GM21619 (cell line): Measurements from ENCODE around the gene DCAF15.

Experiments used
- ATAC-seq: cut with Tn5 transposase; IDR thresholded peaks from one replicate; pipeline ENCODE4 v1.9.1; 2021; ENCODE audit not compliant: unreplicated experiment

DCAF15 gene

GRCh38 chr19:13929956-13930355, 22.4 kb upstream of the DCAF15 start:
- no peak for ATAC-seq

- no peak for ATAC-seq
Measured at GRCh38 chr19:13930402-13930801, 21.9 kb upstream of the DCAF15 start.

- no peak for ATAC-seq
Measured at GRCh38 chr19:13931391-13932148, 20.7 kb upstream of the DCAF15 start.

DNA sequence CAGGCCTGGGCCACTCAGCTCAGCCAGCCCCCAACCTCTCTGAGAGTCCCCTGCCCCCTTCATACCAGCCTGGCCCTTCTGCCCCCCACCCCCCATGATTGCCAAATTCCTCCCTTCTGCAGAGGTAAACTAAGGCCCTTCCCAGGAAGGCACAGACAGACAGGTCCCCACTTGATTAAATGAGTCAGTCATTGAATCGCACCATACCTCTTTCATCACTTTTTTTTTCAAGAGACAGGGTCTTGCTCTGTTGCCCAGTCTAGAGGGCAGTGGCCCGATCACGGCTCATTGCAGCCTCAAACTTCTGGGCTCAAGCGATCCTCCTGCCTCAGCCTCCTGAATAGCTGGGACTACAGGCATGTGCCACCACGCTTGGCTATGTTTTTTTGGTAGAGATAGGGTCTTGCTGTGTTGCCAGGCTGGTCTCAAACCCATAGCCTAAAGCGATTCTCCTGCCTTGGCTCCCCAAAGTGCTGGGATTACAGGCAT, 20.1 kb upstream of the DCAF15 start:
- ATAC-seq, result no peak

DNA sequence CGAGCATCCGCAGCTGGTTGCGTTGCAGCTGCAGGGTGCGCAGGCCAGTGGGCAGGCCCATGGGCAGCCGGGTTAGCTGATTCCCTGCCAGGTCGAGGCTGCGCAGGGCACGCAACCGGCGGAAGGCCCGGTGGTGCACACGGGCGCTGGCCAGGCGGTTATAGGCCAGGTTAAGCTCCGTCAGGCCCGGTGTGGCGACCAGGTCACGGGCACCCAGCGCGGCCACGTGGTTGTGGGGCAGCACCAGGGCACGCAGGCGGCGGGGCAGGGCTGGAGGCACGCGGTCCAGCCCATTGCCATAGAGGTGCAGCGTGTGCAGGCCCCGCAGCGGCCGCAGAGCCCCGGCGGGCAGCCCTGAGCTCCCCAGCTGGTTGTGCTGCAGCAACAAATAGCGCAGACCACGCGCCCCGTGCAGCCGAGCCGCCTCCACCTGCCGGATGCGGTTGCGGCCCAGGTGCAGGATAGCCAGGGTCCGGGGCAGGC, 19.4 kb upstream of the DCAF15 start:
- no peak for ATAC-seq

DNA sequence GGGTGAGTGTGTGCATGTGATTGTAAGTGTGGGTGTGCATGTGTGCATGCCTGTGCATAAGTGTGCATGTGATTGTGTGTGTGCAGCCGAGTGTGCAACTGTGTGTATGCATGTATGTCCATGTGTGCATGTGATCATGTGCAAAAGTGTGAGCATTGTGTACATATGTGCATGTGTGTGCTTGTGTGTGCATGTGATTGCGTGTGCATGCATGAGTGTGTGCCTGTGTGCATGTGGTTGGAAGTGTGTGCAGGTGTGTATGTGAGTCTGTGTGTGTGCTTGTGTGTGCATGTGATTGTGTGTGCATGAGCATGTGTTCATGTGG, 17.6 kb upstream of the DCAF15 start:
- ATAC-seq, result no peak

GRCh38 chr19:13935765-13936510, 16.4 kb upstream of the DCAF15 start:
- no peak for ATAC-seq

GRCh38 chr19:13937479-13938300, 14.6 kb upstream of the DCAF15 start:
- no peak for ATAC-seq

DNA sequence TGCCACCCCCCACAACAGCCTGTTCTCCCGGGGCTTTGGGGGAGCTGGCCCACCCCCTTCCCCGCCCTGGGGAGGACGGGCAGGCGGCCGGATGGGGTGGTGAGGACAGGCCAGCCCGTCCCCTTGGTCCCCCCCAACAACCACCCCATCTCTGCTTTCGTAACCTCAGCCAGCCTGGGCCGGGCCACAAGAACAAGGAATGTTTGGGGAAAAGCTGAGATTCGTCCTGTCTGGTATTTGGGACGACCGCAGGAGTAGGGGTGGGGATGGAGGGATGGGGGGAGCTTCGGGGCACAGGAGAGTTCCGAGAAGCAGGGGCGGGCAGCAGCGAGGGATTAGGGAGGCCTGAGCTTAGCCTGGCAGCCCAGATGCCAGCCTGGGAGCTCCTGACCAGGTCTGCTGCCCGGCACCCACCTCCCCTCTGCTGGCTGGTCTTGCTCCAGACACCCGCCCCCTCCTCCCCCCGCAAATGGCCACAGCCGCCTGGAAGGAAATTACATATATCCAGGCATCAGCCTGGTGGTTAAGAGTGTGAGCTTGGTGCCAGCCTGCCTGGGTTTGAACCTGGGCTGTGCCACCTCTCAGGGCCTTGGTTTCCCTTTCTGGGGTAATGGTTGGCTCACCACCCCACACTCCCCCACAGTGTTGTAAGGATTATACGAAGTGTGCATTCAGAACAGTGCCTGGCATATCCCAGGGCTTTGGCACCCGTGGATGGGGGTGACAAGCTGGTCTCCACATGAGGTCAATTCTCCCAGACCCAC, 13.8 kb upstream of the DCAF15 start, which contains the start of gene PODNL1:
PODNL1 (minus strand) TSS at position 117 of the 764 bp plus-strand sequence. CDS start 236 bp downstream, outside the sequence.
- ATAC-seq, result no peak

- ATAC-seq, result no peak
Measured at GRCh38 chr19:13942023-13942684, 10.2 kb upstream of the DCAF15 start.

GRCh38 chr19:13946414-13946813, 5.9 kb upstream of the DCAF15 start:
- ATAC-seq, result no peak

DNA sequence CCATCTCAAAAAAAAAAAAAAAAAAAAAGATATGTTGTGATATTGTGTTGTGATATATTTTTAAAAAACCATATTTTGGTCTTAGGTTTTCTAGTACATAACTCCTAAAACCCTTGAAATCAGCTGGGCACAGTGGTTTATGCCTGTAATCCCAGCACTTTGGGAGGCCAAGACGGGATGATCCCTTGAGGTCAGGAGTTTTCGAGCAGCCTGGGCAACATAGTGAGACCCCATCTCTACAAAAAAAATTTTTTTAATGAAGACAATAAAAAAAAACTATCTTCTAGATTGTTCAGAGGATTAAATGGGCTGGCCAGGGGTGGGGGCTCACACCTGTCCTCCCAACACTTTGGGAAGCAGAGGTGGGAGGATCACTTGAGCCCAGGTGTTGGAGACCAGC, 1.3 kb upstream of the DCAF15 start:
- no peak for ATAC-seq

DNA sequence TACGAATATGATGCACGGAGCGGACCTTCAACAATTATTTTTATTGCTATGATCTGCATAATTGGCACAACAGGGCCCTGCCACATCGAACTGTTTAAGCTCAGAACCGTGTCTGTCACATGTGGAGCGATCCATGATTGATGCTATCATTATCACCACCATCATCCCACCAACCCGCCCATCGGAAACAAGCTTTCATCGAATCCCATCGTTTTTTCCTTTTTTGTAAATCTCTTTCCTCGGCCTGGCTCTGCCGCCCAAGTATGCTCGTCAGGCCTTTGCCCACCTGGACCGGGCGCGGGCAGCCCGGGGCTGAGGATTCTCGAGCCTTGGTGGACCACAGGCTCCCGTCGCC, 533 bp upstream of the DCAF15 start:
- peak; percentile 5 for ATAC-seq

DNA sequence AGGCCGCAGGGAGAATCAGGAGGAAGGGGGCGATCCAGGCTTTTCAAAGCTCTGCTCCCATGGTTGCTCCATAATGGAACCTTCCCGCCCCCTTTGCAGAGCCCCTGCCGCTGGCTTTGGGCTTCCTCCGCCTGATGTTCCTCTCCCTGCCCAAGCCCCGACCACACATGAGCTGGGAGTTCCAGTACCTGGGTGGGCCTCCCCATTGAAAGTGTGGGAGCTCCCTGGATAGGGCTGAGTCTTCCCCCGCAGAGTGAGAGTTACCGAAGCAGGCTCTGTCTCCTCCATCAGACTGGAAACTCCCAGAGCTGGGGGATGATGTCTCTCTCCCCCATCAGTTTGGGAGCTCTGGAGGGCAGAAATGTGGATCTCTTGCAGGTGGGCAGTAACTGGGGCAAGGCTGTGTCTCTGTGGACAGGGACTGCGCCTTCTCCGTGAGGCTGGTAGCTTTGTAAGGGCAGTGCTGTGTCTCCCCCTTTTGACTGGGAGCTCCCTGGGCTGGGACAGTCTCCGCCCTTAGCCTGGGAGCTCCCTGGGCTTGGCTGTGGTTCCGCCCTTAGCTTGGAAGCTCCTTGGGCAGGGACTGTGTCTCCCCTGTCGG, 722 bp downstream of the DCAF15 start:
- no peak for ATAC-seq

GRCh38 chr19:13954185-13954584, 1.9 kb downstream of the DCAF15 start:
- ATAC-seq, result no peak

DNA sequence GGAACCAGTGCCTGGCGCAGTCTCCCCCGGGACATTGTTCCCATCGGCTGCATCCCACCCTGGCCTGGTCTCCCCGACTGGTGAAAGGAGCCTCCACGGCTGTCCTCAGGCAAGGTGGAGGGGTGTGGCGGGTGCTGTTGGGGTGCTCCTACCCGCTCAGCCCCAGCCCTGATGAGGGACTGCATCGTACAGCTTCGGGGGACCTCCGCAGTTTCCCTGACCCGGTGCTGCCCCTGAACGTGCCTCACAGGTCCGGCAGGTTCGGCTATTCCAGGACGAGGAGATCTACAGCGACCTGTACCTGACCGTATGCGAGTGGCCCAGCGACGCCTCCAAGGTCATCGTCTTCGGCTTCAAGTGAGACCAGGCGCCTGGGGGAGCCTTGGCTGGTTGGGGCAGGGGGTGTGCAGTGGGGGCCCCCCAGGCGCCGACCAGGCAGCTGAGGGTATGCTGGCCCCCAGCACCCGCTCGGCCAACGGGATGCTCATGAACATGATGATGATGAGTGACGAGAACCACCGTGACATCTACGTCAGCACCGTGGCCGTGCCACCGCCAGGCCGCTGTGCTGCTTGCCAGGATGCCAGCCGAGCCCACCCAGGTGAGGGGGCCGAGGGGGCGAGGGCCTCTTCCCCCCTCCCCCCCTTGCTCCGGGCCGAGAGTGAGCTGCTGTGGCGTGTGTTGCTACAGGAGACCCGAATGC, 3.5 kb downstream of the DCAF15 start:
- ATAC-seq, result no peak

- no peak for ATAC-seq
Measured at GRCh38 chr19:13956365-13956744, 4.0 kb downstream of the DCAF15 start.

DNA sequence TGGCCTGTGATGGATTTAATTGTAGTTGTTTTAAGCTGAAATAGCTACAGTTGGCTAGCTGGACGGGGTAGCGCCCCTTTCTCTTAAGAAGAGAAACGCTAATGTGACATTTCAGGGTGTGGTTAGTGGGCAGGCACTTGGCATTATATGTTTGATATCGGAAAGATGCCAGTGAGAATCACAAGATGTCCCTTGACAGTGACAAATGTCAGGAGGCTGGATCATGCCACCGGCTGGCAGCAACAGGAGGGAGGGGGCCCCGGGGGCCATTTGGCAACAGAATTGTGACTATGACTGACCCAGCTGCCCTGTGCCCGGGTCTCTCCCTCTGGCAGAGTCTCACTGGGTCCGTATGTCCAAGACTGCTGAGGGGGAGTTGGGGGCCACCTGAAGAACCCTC, 4.7 kb downstream of the DCAF15 start:
- ATAC-seq, result no peak

DNA sequence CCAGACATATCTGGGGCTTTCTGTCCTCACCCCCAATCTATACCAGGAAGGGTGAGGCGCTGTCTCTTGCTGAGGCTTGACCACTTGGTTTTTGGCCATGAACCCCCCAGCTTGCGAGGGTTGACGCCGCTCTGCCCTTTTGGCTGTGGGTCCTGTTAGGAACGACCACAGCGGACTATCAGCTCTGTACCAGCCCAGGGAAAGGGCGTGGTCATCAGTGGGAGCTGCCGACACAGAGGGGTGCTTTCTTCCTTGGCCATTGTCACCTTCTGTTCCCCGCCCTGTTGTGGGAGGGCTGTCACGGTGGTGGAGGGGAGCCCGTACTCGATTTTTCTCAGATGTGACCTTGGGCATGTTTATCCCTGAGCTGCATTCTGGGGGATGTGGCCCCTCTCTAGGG, 5.7 kb downstream of the DCAF15 start:
- ATAC-seq, result no peak
